Hepatocyte (in vitro differentiated cells): Measurements from ENCODE around the gene THAP4. TPM values are rescaled to one million over a fixed set of nuclear protein-coding genes. Genes with fewer than 3 reads are reported as not detected.

Experiments
- DNase-seq: peaks from one replicate; pipeline ENCODE4 v3.0.0-alpha.2; 2016; ENCODE audit warnings: low spot score
- H2AFZ ChIP-seq: fragments of 200-600 bp; sonication (generic); 2 replicates; pipeline ENCODE4 v1.6.0; 2016; ENCODE audit warnings: antibody characterized with exemption, mild to moderate bottlenecking
- H3K27ac ChIP-seq: fragments of 200-600 bp; sonication (generic); 2 replicates; pipeline ENCODE4 v1.5.1; 2016; ENCODE audit warnings: mild to moderate bottlenecking
- H3K27me3 ChIP-seq: fragments of 200-600 bp; sonication (generic); 2 replicates; pipeline ENCODE4 v1.6.1; 2016
- H3K36me3 ChIP-seq: fragments of 200-600 bp; sonication (generic); replicated peaks from 2 replicates; pipeline ENCODE4 v1.5.1; 2016; ENCODE audit warnings: low read depth; ENCODE audit not compliant: insufficient read depth
- H3K4me1 ChIP-seq: fragments of 200-600 bp; sonication (generic); 2 replicates; pipeline ENCODE4 v1.5.1; 2016; ENCODE audit warnings: mild to moderate bottlenecking, moderate library complexity; ENCODE audit not compliant: insufficient read depth
- H3K4me2 ChIP-seq: fragments of 200-600 bp; sonication (generic); 2 replicates; pipeline ENCODE4 v1.6.0; 2016
- H3K4me3 ChIP-seq: fragments of 200-600 bp; sonication (generic); 2 replicates; pipeline ENCODE4 v1.5.1; 2016; ENCODE audit warnings: mild to moderate bottlenecking
- H3K79me2 ChIP-seq: fragments of 200-600 bp; sonication (generic); 2 replicates; pipeline ENCODE4 v1.6.0; 2017; ENCODE audit warnings: mild to moderate bottlenecking
- H3K9me2 ChIP-seq: fragments of 200-600 bp; sonication (generic); replicated peaks from 2 replicates; pipeline ENCODE4 v1.6.0; 2017; ENCODE audit warnings: mild to moderate bottlenecking; ENCODE audit not compliant: insufficient read depth
- H3K9me3 ChIP-seq: fragments of 200-600 bp; sonication (generic); 2 replicates; pipeline ENCODE4 v1.5.1; 2016; ENCODE audit warnings: low read depth, mild to moderate bottlenecking
- H4K20me1 ChIP-seq: fragments of 200-600 bp; sonication (generic); 2 replicates; pipeline ENCODE4 v1.6.0; 2016; ENCODE audit warnings: mild to moderate bottlenecking; ENCODE audit not compliant: insufficient read depth, poor library complexity, severe bottlenecking
- CTCF ChIP-seq: fragments of 200-600 bp; sonication (generic); IDR thresholded peaks from 2 replicates; pipeline ENCODE4 v1.5.1; 2016; ENCODE audit warnings: antibody characterized with exemption, mild to moderate bottlenecking; ENCODE audit not compliant: poor library complexity
- EZH2 ChIP-seq: fragments of 200-600 bp; sonication (generic); IDR thresholded peaks from 2 replicates; pipeline ENCODE4 v1.6.1; 2016; ENCODE audit warnings: antibody characterized with exemption, mild to moderate bottlenecking, borderline replicate concordance
- EZH2phosphoT487 ChIP-seq: fragments of 200-600 bp; sonication (generic); IDR thresholded peaks from one replicate; pipeline ENCODE4 v1.6.1; 2018; ENCODE audit warnings: antibody characterized with exemption, mild to moderate bottlenecking, low read depth, moderate library complexity; ENCODE audit not compliant: unreplicated experiment, severe bottlenecking
- WGBS: methylation state at CpG from one replicate; pipeline ENCODE4 v1.1.6; 2016; ENCODE audit warnings: low lambda C conversion rate; ENCODE audit errors: missing lambda C conversion rate; 5-methylcytosine and 5-hydroxymethylcytosine counted together
- polyA plus RNA-seq: library from polyadenylated mRNA; unstranded; fragments of >200 nt; fragmentation: Nextera tagmentation; extraction: Ambion mirVana; gene quantifications from 2 replicates; pipeline ENCODE4 v1.2.1, GENCODE V29; 2016
- total RNA-seq: library from RNA; depleted of rRNA; stranded (reverse); fragments of >200 nt; gene quantifications from 2 replicates; pipeline ENCODE4 v1.2.3, GENCODE V29; 2014

The THAP4 gene
- total and polyA plus RNA-seq, 2 experiments from 2014 or later, result 43.2 to 58.1 TPM

- H3K4me1 ChIP-seq, result peaks cover 13% of the 10 kb centered on the region
- H3K4me2 ChIP-seq, result no peak overlapping the region
- H3K27me3 ChIP-seq, result no peaks in the 10 kb centered on the region
- TF ChIP-seq EZH2 (no peak), CTCF (no peak), EZH2phosphoT487 (no peak)
- H2AFZ ChIP-seq, result no peak overlapping the region
- no peak overlapping the region for H3K4me3 ChIP-seq
- WGBS, result 96% methylated on average over 26 of the region's 27 CpGs
- no peaks in the 10 kb centered on the region for H3K36me3 ChIP-seq
- H3K9me3 ChIP-seq, result no peaks in the 10 kb centered on the region
- no peak overlapping the region for H3K27ac ChIP-seq
- no peak for DNase-seq
- peaks cover 31% of the 10 kb centered on the region for H3K79me2 ChIP-seq
- H4K20me1 ChIP-seq, result peaks cover 3% of the 10 kb centered on the region
- no peaks in the 10 kb centered on the region for H3K9me2 ChIP-seq
Measured at GRCh38 chr2:241607162-241607885, 29.6 kb downstream of the THAP4 start.

- Histone ChIP-seq H3K27ac (no peak overlapping the region), H3K4me2 (no peak overlapping the region), H3K79me2 (peaks cover 26% of the 10 kb centered on the region), H3K4me1 (peaks cover 11% of the 10 kb centered on the region), H3K27me3 (no peaks in the 10 kb centered on the region), H3K9me3 (no peaks in the 10 kb centered on the region), H4K20me1 (peaks cover 3% of the 10 kb centered on the region), H2AFZ (no peak overlapping the region), H3K4me3 (no peak overlapping the region), H3K9me2 (no peaks in the 10 kb centered on the region), H3K36me3 (no peaks in the 10 kb centered on the region)
- 97% methylated on average over 8 of the region's 8 CpGs for WGBS
- no peak for DNase-seq
- no peak for TF ChIP-seq CTCF
- TF ChIP-seq EZH2, result no peak
- TF ChIP-seq EZH2phosphoT487, result no peak
Measured at GRCh38 chr2:241606186-241606585, 30.8 kb downstream of the THAP4 start.

- Histone ChIP-seq H4K20me1 (no peaks in the 10 kb centered on the region), H3K4me2 (no peak overlapping the region), H3K36me3 (no peaks in the 10 kb centered on the region), H2AFZ (no peak overlapping the region), H3K27me3 (no peaks in the 10 kb centered on the region), H3K79me2 (peaks cover 6% of the 10 kb centered on the region), H3K4me3 (no peak overlapping the region), H3K27ac (no peak overlapping the region), H3K9me3 (no peaks in the 10 kb centered on the region), H3K4me1 (no peaks in the 10 kb centered on the region), H3K9me2 (no peaks in the 10 kb centered on the region)
- DNase-seq, result no peak
- TF ChIP-seq EZH2phosphoT487, result no peak
- TF ChIP-seq CTCF, result no peak
- no peak for TF ChIP-seq EZH2
- 83% methylated on average over 5 of the region's 5 CpGs for WGBS
Measured at GRCh38 chr2:241603686-241604085, 33.3 kb downstream of the THAP4 start.
